DND-41 (cell line): ENCODE data around the gene NAPEPLD.
"Not testable (repeated sequence)": the region's sequence is repeated elsewhere in the genome, so short reads cannot be mapped to it uniquely, and the experiment has no call there.

ENCODE experiments used
- ATAC-seq: fragments of 200-7000 bp; cut with Tn5 transposase; 3 replicates; pipeline ENCODE4 v1.9.1; 2021; ENCODE audit warnings: low read depth; ENCODE audit not compliant: insufficient read depth
- DNase-seq: peaks from one replicate; pipeline ENCODE4 v3.0.0-alpha.2; 2020
- H2AFZ ChIP-seq: 2 replicates; pipeline ENCODE4 v1.6.0; 2012; ENCODE audit warnings: low read depth, low read length
- H3K27ac ChIP-seq: 2 replicates; pipeline ENCODE4 v1.5.1; 2012; ENCODE audit warnings: low read length, inconsistent platforms
- H3K27me3 ChIP-seq: fragments of 200-600 bp; sonication (generic); 2 replicates; pipeline ENCODE4 v1.6.0; 2012; ENCODE audit warnings: low read length, mild to moderate bottlenecking, inconsistent platforms; ENCODE audit not compliant: insufficient read depth, poor library complexity
- H3K36me3 ChIP-seq: 2 replicates; pipeline ENCODE4 v1.5.1; 2012; ENCODE audit warnings: low read length, inconsistent platforms; ENCODE audit not compliant: insufficient read depth
- H3K4me1 ChIP-seq: 2 replicates; pipeline ENCODE4 v1.5.1; 2012; ENCODE audit warnings: mild to moderate bottlenecking, low read length; ENCODE audit not compliant: insufficient read depth
- H3K4me2 ChIP-seq: 2 replicates; pipeline ENCODE4 v1.6.0; 2012; ENCODE audit warnings: mild to moderate bottlenecking, moderate library complexity, low read length, inconsistent platforms; ENCODE audit not compliant: insufficient read depth
- H3K4me3 ChIP-seq, 2 experiments: fragments of 200-600 bp in 1 of 2; shearing (Covaris generic) in 1 of 2; 2 replicates each; pipeline ENCODE4 v1.5.1; 2012 to 2016; ENCODE audit warnings: inconsistent platforms in 2 of 2, low read length in 2 of 2, mild to moderate bottlenecking in 2 of 2, low read depth in 1 of 2, moderate library complexity in 1 of 2
- H3K79me2 ChIP-seq: 2 replicates; pipeline ENCODE4 v1.6.0; 2012; ENCODE audit warnings: low read length, inconsistent platforms; ENCODE audit not compliant: insufficient read depth
- H3K9ac ChIP-seq: 2 replicates; pipeline ENCODE4 v1.6.0; 2012; ENCODE audit warnings: low read depth, mild to moderate bottlenecking, inconsistent platforms, low read length, moderate library complexity
- H3K9me3 ChIP-seq: 2 replicates; pipeline ENCODE4 v1.5.1; 2012; ENCODE audit warnings: low read length, moderate library complexity, mild to moderate bottlenecking, inconsistent platforms; ENCODE audit not compliant: insufficient read depth, severe bottlenecking
- H4K20me1 ChIP-seq: 2 replicates; pipeline ENCODE4 v1.6.0; 2012; ENCODE audit warnings: low read length; ENCODE audit not compliant: insufficient read depth
- CTCF ChIP-seq: IDR thresholded peaks from 2 replicates; pipeline ENCODE4 v1.5.1; 2012; ENCODE audit warnings: borderline replicate concordance, low read length, moderate library complexity, mild to moderate bottlenecking; ENCODE audit not compliant: poor library complexity, severe bottlenecking; ENCODE audit errors: extremely low read depth
- EZH2 ChIP-seq: IDR thresholded peaks from 3 replicates; pipeline ENCODE4 v1.6.1; 2012; ENCODE audit warnings: borderline replicate concordance, low read depth, mild to moderate bottlenecking, moderate library complexity, low read length, inconsistent platforms; ENCODE audit not compliant: severe bottlenecking

The NAPEPLD gene

GRCh38 chr7:103116511-103116910, 32.4 kb downstream of the NAPEPLD start:
- DNase-seq (no peak), ATAC-seq (no peak)
- Histone ChIP-seq H3K9ac (no peak overlapping the region), H3K4me1 (no peaks in the 10 kb centered on the region), H3K9me3 (no peaks in the 10 kb centered on the region), H3K27ac (no peak overlapping the region), H3K4me3 (no peak overlapping the region), H4K20me1 (no peaks in the 10 kb centered on the region), H3K4me2 (no peak overlapping the region), H3K27me3 (no peaks in the 10 kb centered on the region), H3K36me3 (peaks cover 39% of the 10 kb centered on the region), H3K79me2 (no peaks in the 10 kb centered on the region), H2AFZ (no peak overlapping the region)
- TF ChIP-seq EZH2: no peak

GRCh38 chr7:103115771-103116170, 33.1 kb downstream of the NAPEPLD start:
- DNase-seq: no peak
- H3K36me3 ChIP-seq: peaks cover 31% of the 10 kb centered on the region
- H3K9me3 ChIP-seq: no peaks in the 10 kb centered on the region
- no peak for TF ChIP-seq EZH2
- TF ChIP-seq CTCF: no peak
- no peaks in the 10 kb centered on the region for H3K79me2 ChIP-seq
- H3K27me3 ChIP-seq: no peaks in the 10 kb centered on the region
- no peak for ATAC-seq
- no peaks in the 10 kb centered on the region for H3K4me1 ChIP-seq
- no peak overlapping the region for H3K4me2 ChIP-seq
- no peak overlapping the region for H2AFZ ChIP-seq
- H3K9ac ChIP-seq: no peak overlapping the region
- no peak overlapping the region for H3K4me3 ChIP-seq
- H4K20me1 ChIP-seq: no peaks in the 10 kb centered on the region
- H3K27ac ChIP-seq: no peak overlapping the region

GRCh38 chr7:103114576-103115008, 34.3 kb downstream of the NAPEPLD start:
- no peak overlapping the region for H3K4me3 ChIP-seq
- no peak overlapping the region for H2AFZ ChIP-seq
- no peak overlapping the region for H3K4me2 ChIP-seq
- no peaks in the 10 kb centered on the region for H3K4me1 ChIP-seq
- H4K20me1 ChIP-seq: no peaks in the 10 kb centered on the region
- H3K27me3 ChIP-seq: no peaks in the 10 kb centered on the region
- H3K36me3 ChIP-seq: peaks cover 24% of the 10 kb centered on the region
- no peak overlapping the region for H3K9ac ChIP-seq
- TF ChIP-seq CTCF (no peak), EZH2 (no peak)
- ATAC-seq: no peak
- H3K27ac ChIP-seq: no peak overlapping the region
- no peaks in the 10 kb centered on the region for H3K9me3 ChIP-seq
- H3K79me2 ChIP-seq: no peaks in the 10 kb centered on the region
- DNase-seq: no peak

GRCh38 chr7:103113164-103113563, 35.7 kb downstream of the NAPEPLD start:
- TF ChIP-seq CTCF: no peak
- TF ChIP-seq EZH2: no peak
- ATAC-seq (no peak), DNase-seq (no peak)
- Histone ChIP-seq H3K4me1 (no peaks in the 10 kb centered on the region), H3K4me2 (no peak overlapping the region), H3K27me3 (no peaks in the 10 kb centered on the region), H2AFZ (no peak overlapping the region), H3K36me3 (peaks cover 18% of the 10 kb centered on the region; the same call in 1 of the 2 replicates), H3K79me2 (no peaks in the 10 kb centered on the region), H3K4me3 (no peak overlapping the region), H4K20me1 (no peaks in the 10 kb centered on the region), H3K9me3 (no peaks in the 10 kb centered on the region), H3K27ac (no peak overlapping the region), H3K9ac (no peak overlapping the region)

GRCh38 chr7:103106703-103107070, 42.2 kb downstream of the NAPEPLD start:
- not testable (repeated sequence) for H3K79me2 ChIP-seq, H4K20me1 ChIP-seq, H2AFZ ChIP-seq, H3K9me3 ChIP-seq, ATAC-seq, H3K9ac ChIP-seq, H3K4me1 ChIP-seq, DNase-seq, H3K27ac ChIP-seq, H3K27me3 ChIP-seq, H3K4me2 ChIP-seq, H3K4me3 ChIP-seq
- H3K36me3 ChIP-seq: peaks cover 37% of the 10 kb centered on the region
